SK-N-MC (cell line): ENCODE results near the gene SCARF2.

Source experiments
- EZH2 ChIP-seq: fragments of 200-600 bp; sonication (generic); IDR thresholded peaks from one replicate; pipeline ENCODE4 v1.6.1; 2017; ENCODE audit warnings: antibody characterized with exemption
- FOXP2 ChIP-seq: optimal IDR thresholded peaks from 2 replicates; pipeline ENCODE3; 2011; ENCODE audit warnings: mild to moderate bottlenecking, moderate library complexity; ENCODE audit not compliant: insufficient read depth; ENCODE audit errors: extremely low read length, control extremely low read depth
- POLR2AphosphoS5 ChIP-seq: IDR thresholded peaks from 2 replicates; pipeline ENCODE4 v1.6.1; 2012; ENCODE audit warnings: mild to moderate bottlenecking, low read depth, low read length, borderline replicate concordance

DNA sequence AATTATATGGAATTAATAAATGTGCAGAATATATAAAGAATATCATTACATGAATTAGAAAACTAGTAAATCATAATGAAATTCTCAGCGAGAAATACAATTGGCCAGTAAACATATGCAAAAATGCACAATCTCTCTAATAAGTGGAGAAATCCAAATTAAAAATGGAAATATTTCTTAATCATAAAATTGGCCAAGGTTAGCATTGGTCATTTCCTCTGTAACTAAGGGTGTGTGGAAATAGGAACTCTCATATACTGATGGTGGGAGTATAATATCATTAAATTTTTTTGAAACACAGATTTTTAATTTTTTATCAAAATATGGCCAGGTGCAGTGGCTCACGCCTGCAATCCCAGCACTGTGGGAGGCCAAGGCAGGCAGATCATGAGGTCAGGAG, 51.3 kb downstream of the SCARF2 start:
- TF ChIP-seq POLR2AphosphoS5 (no peak), EZH2 (no peak), FOXP2 (no peak)
